Hematopoietic multipotent progenitor cell treated with erythropoietin and hydrocortisone succinate and interleukin-3 and kit ligand, for 15 days (in vitro differentiated cells): ENCODE data around the gene ABHD8.
A peak's percentile ranks its signal among the peaks of the same experiment; 100 is the strongest.

ENCODE experiments used
- DNase-seq: peaks from one replicate; pipeline ENCODE4 v3.0.0-alpha.2; 2015; ENCODE audit warnings: low spot score

The ABHD8 gene

GRCh38 chr19:17321655-17322489, 18.6 kb upstream of the ABHD8 start:
- no peak for DNase-seq

- DNase-seq = no peak
Observed at GRCh38 chr19:17320435-17320834, 17.2 kb upstream of the ABHD8 start.

GRCh38 chr19:17319473-17320238, 16.4 kb upstream of the ABHD8 start:
- DNase-seq = no peak

GRCh38 chr19:17318966-17319365, 15.7 kb upstream of the ABHD8 start:
- no peak for DNase-seq

GRCh38 chr19:17314007-17314593, 10.9 kb upstream of the ABHD8 start:
- peak; percentile 66 for DNase-seq

- no peak for DNase-seq
Observed at GRCh38 chr19:17312189-17313113, 9.2 kb upstream of the ABHD8 start.

GRCh38 chr19:17311455-17312188, 8.4 kb upstream of the ABHD8 start:
- no peak for DNase-seq

- no peak for DNase-seq
Observed at GRCh38 chr19:17309965-17310461, 6.8 kb upstream of the ABHD8 start.

- DNase-seq = peak; percentile 100
Observed at GRCh38 chr19:17309198-17309964, 6.2 kb upstream of the ABHD8 start, which contains the start of gene DDA1. Gene DDA1, plus strand, starts transcription at chr19:17309563. Its CDS starts 92 bp downstream, at chr19:17309655.

- no peak for DNase-seq
Observed at GRCh38 chr19:17307876-17308377, 4.7 kb upstream of the ABHD8 start.

- DNase-seq = no peak
Observed at GRCh38 chr19:17306285-17306714, 3.1 kb upstream of the ABHD8 start.

GRCh38 chr19:17305517-17306284, 2.5 kb upstream of the ABHD8 start, which contains the start of gene MRPL34:
Gene MRPL34, plus strand, starts transcription at chr19:17305872. Its CDS starts 21 bp downstream, at chr19:17305893.
- DNase-seq = peak; percentile 99

- no peak for DNase-seq
Observed at GRCh38 chr19:17305216-17305516, 1.9 kb upstream of the ABHD8 start.

GRCh38 chr19:17304386-17305215, 1.4 kb upstream of the ABHD8 start:
- DNase-seq = no peak

GRCh38 chr19:17303940-17304267, 679 bp upstream of the ABHD8 start:
- no peak for DNase-seq

GRCh38 chr19:17302391-17303166, 646 bp downstream of the ABHD8 start:
- no peak for DNase-seq

- DNase-seq = no peak
Observed at GRCh38 chr19:17300992-17301619, 2.1 kb downstream of the ABHD8 start.
